Caco-2 (cell line): ENCODE data around the gene ZNF778. TPM values are rescaled to one million over a fixed set of nuclear protein-coding genes. Genes with fewer than 3 reads are reported as not detected.

Source experiments
- BruUV-seq: library from RNA; stranded (reverse); fragments of 400-500 nt; replicated peaks from 2 replicates; lab custom pipeline; 2021; lab: Mats Ljungman, UMichigan
- CTCF ChIA-PET: fragments of 300-600 bp; sonication (Branson Sonifier 250); formaldehyde crosslinking; loops from one replicate; lab custom pipeline; 2022; ENCODE audit warnings: antibody characterized with exemption; lab: Charles Lee
- POLR2A ChIA-PET: fragments of 300-600 bp; sonication (Branson Sonifier 250); formaldehyde crosslinking; loops from one replicate; lab custom pipeline; 2022; ENCODE audit warnings: antibody characterized with exemption; lab: Charles Lee
- DNase-seq, 2 experiments: peaks; one replicate each; pipeline versions ENCODE4 v3.0.0 to v3.0.0-alpha.2; 2020 to 2022
- H3K27me3 ChIP-seq: replicated peaks from 2 replicates; pipeline ENCODE4 v1.6.0; 2011; ENCODE audit warnings: low read length; ENCODE audit not compliant: control insufficient read depth, insufficient read depth
- H3K36me3 ChIP-seq: 2 replicates; pipeline ENCODE4 v1.5.1; 2011; ENCODE audit warnings: low read length; ENCODE audit not compliant: control insufficient read depth, insufficient read depth
- H3K4me1 ChIP-seq: fragments of 250-450 bp; sonication (Bioruptor Pico); 2 replicates; pipeline ENCODE4 v1.5.1; 2020; ENCODE audit warnings: mild to moderate bottlenecking
- H3K4me3 ChIP-seq: 2 replicates; pipeline ENCODE4 v1.5.1; 2011; ENCODE audit warnings: low read depth, mild to moderate bottlenecking, control low read depth, low read length
- H3K9me3 ChIP-seq: fragments of 250-450 bp; sonication (Bioruptor Pico); 2 replicates; pipeline ENCODE4 v1.5.1; 2020; ENCODE audit warnings: mild to moderate bottlenecking, moderate library complexity
- H3K27ac Mint-ChIP-seq: one replicate; pipeline ENCODE4 v1.8.0; 2022; ENCODE audit warnings: mixed read lengths; ENCODE audit not compliant: unreplicated experiment
- H3K27me3 Mint-ChIP-seq: one replicate; pipeline ENCODE4 v1.8.0; 2022; ENCODE audit warnings: mixed read lengths; ENCODE audit not compliant: insufficient read depth, unreplicated experiment
- H3K36me3 Mint-ChIP-seq: one replicate; pipeline ENCODE4 v1.8.0; 2022; ENCODE audit warnings: mild to moderate bottlenecking, mixed read lengths; ENCODE audit not compliant: insufficient read depth, unreplicated experiment
- H3K4me1 Mint-ChIP-seq: one replicate; pipeline ENCODE4 v1.8.0; 2022; ENCODE audit warnings: low read depth, mixed read lengths; ENCODE audit not compliant: unreplicated experiment
- H3K4me3 Mint-ChIP-seq: one replicate; pipeline ENCODE4 v1.8.0; 2022; ENCODE audit warnings: mild to moderate bottlenecking, moderate library complexity, mixed read lengths; ENCODE audit not compliant: unreplicated experiment
- H3K9me3 Mint-ChIP-seq: one replicate; pipeline ENCODE4 v1.8.0; 2022; ENCODE audit warnings: mixed read lengths; ENCODE audit not compliant: unreplicated experiment
- intact Hi-C: fragments of 100-400 bp; cut with micrococcal nuclease; formaldehyde crosslinking; loops from one replicate; pipeline ENCODE4 v1.10.0; 2022; ENCODE audit not compliant: unreplicated experiment
- total RNA-seq: library from RNA; stranded (reverse); gene quantifications from 2 replicates; pipeline ENCODE4 v1.2.3, GENCODE V29; 2022
- TF ChIP-seq, protein P1 (sequence below), 2 experiments: fragments of 200-600 bp in 1 of 2; IDR thresholded peaks; 1 replicate in 1 of 2; 2 replicates in 1 of 2; pipeline versions ENCODE4 v1.5.1 to v1.8.0; 2011 to 2022; ENCODE audit warnings: antibody characterized with exemption in 1 of 2, control low read depth in 1 of 2, inconsistent platforms in 1 of 2, low read depth in 1 of 2, low read length in 1 of 2, mild to moderate bottlenecking in 1 of 2, moderate library complexity in 1 of 2; ENCODE audit not compliant: insufficient read depth in 1 of 2, severe bottlenecking in 1 of 2, unreplicated experiment in 1 of 2

ZNF778 gene
- total RNA-seq, 1 experiment from 2014 or later = 18.1 TPM

DNA sequence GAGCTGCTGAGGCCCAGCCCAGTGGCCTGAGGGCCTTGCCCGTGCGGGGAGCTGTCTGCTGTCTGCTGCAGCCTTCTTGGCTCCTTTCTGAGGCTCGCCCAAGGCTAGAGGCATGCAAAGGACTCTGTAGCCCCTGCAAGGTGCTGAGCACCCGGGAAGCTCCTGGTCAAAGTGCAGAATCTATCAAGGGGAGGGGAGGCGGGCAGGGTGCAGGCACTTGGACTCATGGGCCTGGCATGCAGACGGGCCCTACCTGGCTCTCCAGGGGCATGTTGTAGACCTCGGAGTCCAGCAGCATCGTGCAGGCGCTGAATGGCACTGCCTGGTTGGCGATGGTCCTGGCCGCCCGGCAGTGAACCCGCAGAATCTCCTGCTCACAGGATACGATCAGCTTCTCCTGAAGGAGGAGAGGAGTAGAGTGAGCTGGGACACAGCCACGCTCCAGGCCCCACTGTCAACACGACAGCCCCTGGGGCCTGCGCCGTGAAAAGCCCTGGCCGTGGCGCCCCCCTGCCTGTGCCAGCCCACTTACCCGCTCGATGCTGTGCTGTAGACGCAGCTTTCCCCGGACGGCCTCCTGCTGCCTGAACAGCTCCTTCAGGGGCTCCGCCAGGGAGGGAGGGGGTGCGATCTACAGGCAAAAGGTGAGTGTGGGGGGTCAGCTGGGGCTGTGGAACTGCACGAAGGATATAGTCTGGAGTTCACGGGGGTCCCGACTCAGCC, 57.2 kb downstream of the ZNF778 start:
- Mint-ChIP-seq H3K9me3 (no peaks in the 10 kb centered on the region), H3K36me3 (peaks cover 91% of the 10 kb centered on the region)

DNA sequence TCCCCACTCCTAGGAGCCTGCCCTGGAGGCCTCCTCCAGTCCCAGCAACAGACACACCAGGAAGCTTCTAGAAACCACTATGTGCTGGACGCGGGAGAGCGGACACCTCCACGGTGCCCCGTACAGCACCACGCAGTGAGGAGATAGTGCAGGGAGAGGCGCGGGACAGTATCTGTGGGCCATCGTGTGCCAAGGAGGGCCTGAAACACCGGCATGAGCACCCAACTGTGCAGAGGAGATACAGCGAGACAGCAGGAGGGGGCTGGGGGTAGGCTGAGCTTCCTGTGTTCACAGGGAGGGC, 57.7 kb downstream of the ZNF778 start:
- Histone ChIP-seq H3K36me3 (peaks cover 6% of the 10 kb centered on the region), H3K9me3 (no peaks in the 10 kb centered on the region), H3K27me3 (no peaks in the 10 kb centered on the region), H3K4me1 (no peaks in the 10 kb centered on the region), H3K4me3 (no peak overlapping the region)
- Mint-ChIP-seq H3K36me3 (peaks cover 86% of the 10 kb centered on the region), H3K27me3 (no peaks in the 10 kb centered on the region), H3K27ac (peak overlapping the region; percentile 51), H3K9me3 (no peaks in the 10 kb centered on the region), H3K4me3 (no peak overlapping the region), H3K4me1 (no peaks in the 10 kb centered on the region)
- TF ChIP-seq, protein P1, sequence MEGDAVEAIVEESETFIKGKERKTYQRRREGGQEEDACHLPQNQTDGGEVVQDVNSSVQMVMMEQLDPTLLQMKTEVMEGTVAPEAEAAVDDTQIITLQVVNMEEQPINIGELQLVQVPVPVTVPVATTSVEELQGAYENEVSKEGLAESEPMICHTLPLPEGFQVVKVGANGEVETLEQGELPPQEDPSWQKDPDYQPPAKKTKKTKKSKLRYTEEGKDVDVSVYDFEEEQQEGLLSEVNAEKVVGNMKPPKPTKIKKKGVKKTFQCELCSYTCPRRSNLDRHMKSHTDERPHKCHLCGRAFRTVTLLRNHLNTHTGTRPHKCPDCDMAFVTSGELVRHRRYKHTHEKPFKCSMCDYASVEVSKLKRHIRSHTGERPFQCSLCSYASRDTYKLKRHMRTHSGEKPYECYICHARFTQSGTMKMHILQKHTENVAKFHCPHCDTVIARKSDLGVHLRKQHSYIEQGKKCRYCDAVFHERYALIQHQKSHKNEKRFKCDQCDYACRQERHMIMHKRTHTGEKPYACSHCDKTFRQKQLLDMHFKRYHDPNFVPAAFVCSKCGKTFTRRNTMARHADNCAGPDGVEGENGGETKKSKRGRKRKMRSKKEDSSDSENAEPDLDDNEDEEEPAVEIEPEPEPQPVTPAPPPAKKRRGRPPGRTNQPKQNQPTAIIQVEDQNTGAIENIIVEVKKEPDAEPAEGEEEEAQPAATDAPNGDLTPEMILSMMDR (IDR thresholded peaks at IDR 0.05; ENCODE audit: insufficient read depth in 1 of 2, low read depth in 1 of 2, low read length in 1 of 2, severe bottlenecking in 1 of 2, unreplicated experiment in 1 of 2) = no peak
- no TSS peak for BruUV-seq
- DNase-seq = no peak
- CTCF ChIA-PET = no interaction called here
- intact Hi-C loops = no loop called here
- POLR2A ChIA-PET = no interaction called here

More for the DNA sequence above, 57.2 kb downstream of the ZNF778 start:
- CTCF ChIA-PET = interaction anchor here (0.5 kb wide), 1 partner anchor 810 kb away, joined by 3 read pairs; no protein-coding TSS in a partner anchor
- Histone ChIP-seq H3K9me3 (no peaks in the 10 kb centered on the region), H3K4me1 (no peaks in the 10 kb centered on the region), H3K4me3 (no peak overlapping the region), H3K36me3 (peaks cover 6% of the 10 kb centered on the region), H3K27me3 (no peaks in the 10 kb centered on the region)
- peak overlapping the region; percentile 51 for H3K27ac Mint-ChIP-seq
- BruUV-seq = no TSS peak
- intact Hi-C loops = no loop called here
- no peaks in the 10 kb centered on the region for H3K4me1 Mint-ChIP-seq
- no peak for DNase-seq
- H3K27me3 Mint-ChIP-seq = no peaks in the 10 kb centered on the region
- H3K4me3 Mint-ChIP-seq = no peak overlapping the region
- TF ChIP-seq, protein P1 (IDR thresholded peaks at IDR 0.05; ENCODE audit: insufficient read depth in 1 of 2, low read depth in 1 of 2, low read length in 1 of 2, severe bottlenecking in 1 of 2, unreplicated experiment in 1 of 2) = no peak
- POLR2A ChIA-PET = no interaction called here

DNA sequence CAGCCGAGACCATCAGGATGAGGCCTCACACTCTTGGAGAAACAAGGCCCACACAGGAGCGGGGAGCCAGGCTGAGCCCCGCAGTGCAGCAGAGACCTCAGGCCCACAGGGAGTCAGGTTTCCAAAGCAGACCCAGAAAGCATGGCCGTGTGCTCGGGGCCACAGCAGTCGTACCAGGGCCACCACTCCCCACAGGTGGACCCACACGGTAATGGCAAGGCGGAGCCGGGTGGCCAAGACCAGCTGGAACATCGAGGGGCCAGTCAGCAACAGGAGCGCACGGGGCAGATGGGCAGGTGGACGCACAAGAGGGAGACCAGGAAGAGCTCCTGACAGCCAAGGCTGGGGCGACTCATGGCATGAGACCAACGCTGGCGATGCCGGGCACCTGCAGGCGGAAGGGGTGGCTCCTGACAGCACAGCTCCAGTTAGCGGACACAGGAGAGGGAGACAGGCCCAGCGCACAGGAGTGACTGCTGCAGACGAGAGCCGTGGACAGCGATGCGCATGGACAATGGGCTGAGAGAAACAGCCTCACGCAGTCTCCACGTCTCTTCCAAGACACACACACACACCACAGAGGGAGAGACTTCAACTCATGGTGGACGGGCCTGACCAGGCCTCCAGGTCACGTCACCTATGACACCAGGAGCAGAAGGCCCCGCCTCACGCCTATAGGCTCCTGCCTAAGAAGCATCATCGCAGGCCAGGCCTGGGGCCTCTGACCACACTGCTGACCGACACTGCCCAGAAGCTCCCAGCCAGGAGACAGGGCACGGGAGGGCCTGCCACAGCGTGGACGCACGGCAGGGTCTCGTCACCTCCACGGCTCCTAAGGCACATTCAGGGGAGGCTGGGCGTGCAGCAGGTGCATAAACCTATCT, 58.6 kb downstream of the ZNF778 start:
- Histone ChIP-seq H3K9me3 (no peaks in the 10 kb centered on the region), H3K27me3 (no peaks in the 10 kb centered on the region), H3K4me1 (no peaks in the 10 kb centered on the region), H3K4me3 (no peak overlapping the region), H3K36me3 (peaks cover 6% of the 10 kb centered on the region; the same call in 1 of the 2 replicates)
- TF ChIP-seq, protein P1 (IDR thresholded peaks at IDR 0.05; ENCODE audit: insufficient read depth in 1 of 2, low read depth in 1 of 2, low read length in 1 of 2, severe bottlenecking in 1 of 2, unreplicated experiment in 1 of 2) = no peak
- POLR2A ChIA-PET = no interaction called here
- H3K36me3 Mint-ChIP-seq = peaks cover 78% of the 10 kb centered on the region
- CTCF ChIA-PET = interaction anchor here (0.6 kb wide), 1 partner anchor 208 kb away, joined by 3 read pairs; no protein-coding TSS in a partner anchor
- intact Hi-C loops = no loop called here
- DNase-seq = no peak
- H3K4me1 Mint-ChIP-seq = no peaks in the 10 kb centered on the region
- no peaks in the 10 kb centered on the region for H3K9me3 Mint-ChIP-seq
- BruUV-seq = no TSS peak
- H3K27me3 Mint-ChIP-seq = no peaks in the 10 kb centered on the region
- peak overlapping the region; percentile 52 for H3K27ac Mint-ChIP-seq
- no peak overlapping the region for H3K4me3 Mint-ChIP-seq
